ENCODE data around the gene ANKRD11.

DNA sequence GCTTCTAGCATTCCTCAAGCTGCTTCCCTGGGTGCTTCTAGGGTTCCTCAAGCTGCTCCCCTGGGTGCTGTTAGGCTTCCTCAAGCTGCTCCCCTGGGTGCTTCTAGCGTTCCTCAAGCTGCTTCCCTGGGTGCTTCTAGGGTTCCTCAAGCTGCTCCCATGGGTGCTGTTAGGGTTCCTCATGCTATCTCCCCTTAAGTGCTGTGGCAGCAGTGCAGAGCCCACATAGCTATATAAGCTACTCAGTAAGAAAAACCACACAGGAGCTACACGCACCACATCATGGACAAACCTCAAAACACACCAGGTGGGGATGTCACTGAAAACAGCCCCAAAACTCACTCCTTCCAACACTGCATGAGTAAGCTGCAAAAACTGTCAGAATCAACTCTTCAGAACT lies 35.2 kb downstream of the ANKRD11 start:
- no peak for TF ChIP-seq EZH2phosphoT487 (IDR thresholded peaks at IDR 0.05; ENCODE audit: borderline replicate concordance)
- TF ChIP-seq, protein P1, sequence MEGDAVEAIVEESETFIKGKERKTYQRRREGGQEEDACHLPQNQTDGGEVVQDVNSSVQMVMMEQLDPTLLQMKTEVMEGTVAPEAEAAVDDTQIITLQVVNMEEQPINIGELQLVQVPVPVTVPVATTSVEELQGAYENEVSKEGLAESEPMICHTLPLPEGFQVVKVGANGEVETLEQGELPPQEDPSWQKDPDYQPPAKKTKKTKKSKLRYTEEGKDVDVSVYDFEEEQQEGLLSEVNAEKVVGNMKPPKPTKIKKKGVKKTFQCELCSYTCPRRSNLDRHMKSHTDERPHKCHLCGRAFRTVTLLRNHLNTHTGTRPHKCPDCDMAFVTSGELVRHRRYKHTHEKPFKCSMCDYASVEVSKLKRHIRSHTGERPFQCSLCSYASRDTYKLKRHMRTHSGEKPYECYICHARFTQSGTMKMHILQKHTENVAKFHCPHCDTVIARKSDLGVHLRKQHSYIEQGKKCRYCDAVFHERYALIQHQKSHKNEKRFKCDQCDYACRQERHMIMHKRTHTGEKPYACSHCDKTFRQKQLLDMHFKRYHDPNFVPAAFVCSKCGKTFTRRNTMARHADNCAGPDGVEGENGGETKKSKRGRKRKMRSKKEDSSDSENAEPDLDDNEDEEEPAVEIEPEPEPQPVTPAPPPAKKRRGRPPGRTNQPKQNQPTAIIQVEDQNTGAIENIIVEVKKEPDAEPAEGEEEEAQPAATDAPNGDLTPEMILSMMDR (conservative IDR thresholded peaks at IDR 0.05; ENCODE audit: low read length): no peak

Measured in Loucy (cell line).